Measurements from ENCODE around the gene EED.

DNA sequence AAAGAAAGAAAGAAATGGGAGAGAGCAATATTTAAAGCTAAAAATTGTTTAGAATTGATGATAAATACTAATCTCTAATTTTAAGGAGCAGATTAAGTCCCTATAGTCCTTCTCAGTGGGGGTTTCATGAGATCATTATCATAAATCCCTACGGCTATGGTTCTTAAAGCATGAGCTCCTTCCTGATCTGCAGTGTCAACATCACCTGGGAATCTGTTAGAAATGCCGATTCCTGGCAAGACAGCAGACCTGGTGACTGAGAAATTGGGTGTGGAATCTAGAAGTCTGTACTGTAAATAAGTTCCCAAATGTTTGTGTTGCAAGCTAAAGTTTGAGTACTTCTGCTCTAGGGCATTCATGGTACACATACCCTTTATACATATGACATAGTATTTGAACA lies 70.1 kb downstream of the EED start:
- TF ChIP-seq POLR2A (IDR thresholded peaks at IDR 0.05; ENCODE audit: low read depth, low read length) (no peak), POLR2AphosphoS5 (IDR thresholded peaks at IDR 0.05; ENCODE audit: low read depth, low read length) (no peak), TAF1 (IDR thresholded peaks at IDR 0.05; ENCODE audit: borderline replicate concordance, low read depth, low read length) (no peak)
